Ectodermal cell (in vitro differentiated cells): ENCODE results near the gene TCF7L2. TPM values are rescaled to one million over a fixed set of nuclear protein-coding genes. Genes with fewer than 3 reads are reported as not detected.

ENCODE experiments used
- H3K27ac ChIP-seq: 2 replicates; pipeline ENCODE4 v1.7.0; 2013; ENCODE audit warnings: mild to moderate bottlenecking, low read depth, low read length; ENCODE audit not compliant: insufficient read depth, poor library complexity, severe bottlenecking
- H3K27me3 ChIP-seq: 2 replicates; pipeline ENCODE4 v1.7.0; 2013; ENCODE audit warnings: mild to moderate bottlenecking, low read length; ENCODE audit not compliant: insufficient read depth, control insufficient read depth, poor library complexity, severe bottlenecking
- H3K36me3 ChIP-seq: one replicate; pipeline ENCODE4 v1.7.0; 2013; ENCODE audit warnings: low read length; ENCODE audit not compliant: control insufficient read depth, insufficient read depth
- H3K4me1 ChIP-seq: one replicate; pipeline ENCODE4 v1.7.0; 2013; ENCODE audit warnings: low read length; ENCODE audit not compliant: control insufficient read depth, insufficient read depth
- H3K4me3 ChIP-seq: 2 replicates; pipeline ENCODE4 v1.7.0; 2013; ENCODE audit warnings: low read depth, low read length, control low read depth; ENCODE audit not compliant: insufficient read depth
- H3K9me3 ChIP-seq: 2 replicates; pipeline ENCODE4 v1.7.0; 2013; ENCODE audit warnings: mild to moderate bottlenecking, low read length, moderate library complexity; ENCODE audit not compliant: control insufficient read depth
- WGBS, 2 experiments: methylation state at CpG; one replicate each; pipeline ENCODE4 v1.1.7; 2013; ENCODE audit warnings: missing lambda C conversion rate in 2 of 2; 5-methylcytosine and 5-hydroxymethylcytosine counted together
- polyA plus RNA-seq, 4 experiments: library from polyadenylated mRNA; stranded (reverse); fragments of 50-300 nt; gene quantifications; one replicate each; pipeline ENCODE4 v1.2.3, GENCODE V29; 2013

TCF7L2 gene
- polyA plus RNA-seq (2013, experiment 1 of 4): 39.7 TPM
- polyA plus RNA-seq (2013, experiment 2 of 4): 32.4 TPM
- 31.4 TPM for polyA plus RNA-seq (2013, experiment 3 of 4)
- polyA plus RNA-seq (2013, experiment 4 of 4): 26.3 TPM

GRCh38 chr10:112949875-112950507 is at the start of gene TCF7L2:
Gene TCF7L2 (plus strand): TSS chr10:112950247. CDS start chr10:112950757, 510 bp downstream.
- Histone ChIP-seq H3K27me3 (no peaks in the 10 kb centered on the region), H3K4me1 (peaks cover 22% of the 10 kb centered on the region), H3K36me3 (no peaks in the 10 kb centered on the region), H3K4me3 (peak within 1 kb of the TSS; percentile 64), H3K27ac (peak within 1 kb of the TSS; percentile 64), H3K9me3 (no peaks in the 10 kb centered on the region)
- WGBS, 2 experiments: 0% methylated on average over 35 to 39 of the region's 39 CpGs

GRCh38 chr10:112902730-112903129 is 47.3 kb upstream of the TCF7L2 start:
- Histone ChIP-seq H3K27me3 (no peaks in the 10 kb centered on the region), H3K9me3 (no peaks in the 10 kb centered on the region), H3K4me1 (no peaks in the 10 kb centered on the region), H3K27ac (no peak overlapping the region), H3K36me3 (no peaks in the 10 kb centered on the region), H3K4me3 (no peak overlapping the region)
- 90 to 96% methylated on average over 1 of the region's 1 CpG for WGBS, 2 experiments

- H3K27ac ChIP-seq: no peak overlapping the region
- no peaks in the 10 kb centered on the region for H3K27me3 ChIP-seq
- no peaks in the 10 kb centered on the region for H3K9me3 ChIP-seq
- no peak overlapping the region for H3K4me3 ChIP-seq
- H3K4me1 ChIP-seq: no peaks in the 10 kb centered on the region
- no peaks in the 10 kb centered on the region for H3K36me3 ChIP-seq
- 93 to 96% methylated on average over 2 of the region's 2 CpGs for WGBS, 2 experiments
Observed at GRCh38 chr10:112904000-112904399, 46.0 kb upstream of the TCF7L2 start.

- no peaks in the 10 kb centered on the region for H3K9me3 ChIP-seq
- no peaks in the 10 kb centered on the region for H3K36me3 ChIP-seq
- H3K4me3 ChIP-seq: no peak overlapping the region
- 92 to 94% methylated on average over 8 of the region's 8 CpGs for WGBS, 2 experiments
- no peaks in the 10 kb centered on the region for H3K4me1 ChIP-seq
- H3K27me3 ChIP-seq: no peaks in the 10 kb centered on the region
- H3K27ac ChIP-seq: no peak overlapping the region
Observed at GRCh38 chr10:112906945-112907344, 43.1 kb upstream of the TCF7L2 start.

- 84 to 85% methylated on average over 6 of the region's 6 CpGs for WGBS, 2 experiments
- no peak overlapping the region for H3K4me3 ChIP-seq
Observed at GRCh38 chr10:112907893-112908292, 42.2 kb upstream of the TCF7L2 start.

GRCh38 chr10:112911206-112911605 is 38.8 kb upstream of the TCF7L2 start:
- WGBS, 2 experiments: 90 to 100% methylated on average over 1 to 2 of the region's 2 CpGs
- Histone ChIP-seq H3K4me1 (no peaks in the 10 kb centered on the region), H3K4me3 (no peak overlapping the region), H3K27ac (no peak overlapping the region), H3K36me3 (no peaks in the 10 kb centered on the region), H3K9me3 (no peaks in the 10 kb centered on the region), H3K27me3 (peaks cover 24% of the 10 kb centered on the region)

More at GRCh38 chr10:112907893-112908292, 42.2 kb upstream of the TCF7L2 start:
- Histone ChIP-seq H3K9me3 (no peaks in the 10 kb centered on the region), H3K27ac (no peak overlapping the region), H3K27me3 (no peaks in the 10 kb centered on the region), H3K36me3 (no peaks in the 10 kb centered on the region), H3K4me1 (no peaks in the 10 kb centered on the region)

- H3K4me1 ChIP-seq: no peaks in the 10 kb centered on the region
- no peak overlapping the region for H3K4me3 ChIP-seq
- H3K9me3 ChIP-seq: no peaks in the 10 kb centered on the region
- no peaks in the 10 kb centered on the region for H3K36me3 ChIP-seq
- 87 to 90% methylated on average over 15 of the region's 15 CpGs for whole genome bisulfite sequencing, 2 experiments
- H3K27me3 ChIP-seq: peaks cover 30% of the 10 kb centered on the region
- H3K27ac ChIP-seq: no peak overlapping the region
Observed at GRCh38 chr10:112912410-112912928, 37.6 kb upstream of the TCF7L2 start.

- H3K27me3 ChIP-seq: peaks cover 30% of the 10 kb centered on the region
- H3K9me3 ChIP-seq: no peaks in the 10 kb centered on the region
- 83 to 100% methylated on average over 1 of the region's 1 CpG for WGBS, 2 experiments
- no peak overlapping the region for H3K27ac ChIP-seq
- H3K36me3 ChIP-seq: no peaks in the 10 kb centered on the region
- no peak overlapping the region for H3K4me3 ChIP-seq
- no peaks in the 10 kb centered on the region for H3K4me1 ChIP-seq
Observed at GRCh38 chr10:112913255-112913654, 36.8 kb upstream of the TCF7L2 start.

- no peaks in the 10 kb centered on the region for H3K9me3 ChIP-seq
- 80 to 85% methylated on average over 9 of the region's 9 CpGs for WGBS, 2 experiments
Observed at GRCh38 chr10:112913661-112914287, 36.3 kb upstream of the TCF7L2 start.

GRCh38 chr10:112914288-112914952 is 35.6 kb upstream of the TCF7L2 start:
- no peaks in the 10 kb centered on the region for H3K9me3 ChIP-seq
- H3K4me3 ChIP-seq: no peak overlapping the region
- peaks cover 30% of the 10 kb centered on the region for H3K27me3 ChIP-seq
- H3K36me3 ChIP-seq: no peaks in the 10 kb centered on the region
- 87 to 91% methylated on average over 5 to 7 of the region's 7 CpGs for WGBS, 2 experiments
- no peak overlapping the region for H3K27ac ChIP-seq
- H3K4me1 ChIP-seq: no peaks in the 10 kb centered on the region

More at GRCh38 chr10:112913661-112914287, 36.3 kb upstream of the TCF7L2 start:
- Histone ChIP-seq H3K27ac (no peak overlapping the region), H3K27me3 (peaks cover 30% of the 10 kb centered on the region), H3K4me3 (no peak overlapping the region), H3K4me1 (no peaks in the 10 kb centered on the region), H3K36me3 (no peaks in the 10 kb centered on the region)
